Neural cell (in vitro differentiated cells): ENCODE results near the gene GPR152. TPM values are rescaled to one million over a fixed set of nuclear protein-coding genes. Genes with fewer than 3 reads are reported as not detected.
"Not testable (repeated sequence)": the region's sequence is repeated elsewhere in the genome, so short reads cannot be mapped to it uniquely, and the experiment has no call there.

ENCODE experiments used
- H2AFZ ChIP-seq: fragments of 200-600, 300-800 bp; sonication (generic), shearing (Covaris generic); 2 replicates; pipeline ENCODE4 v1.6.0; 2014; ENCODE audit warnings: low read depth, mild to moderate bottlenecking, antibody characterized with exemption, low read length, moderate library complexity
- H3F3A ChIP-seq: fragments of 200-600 bp; shearing (Covaris generic); 2 replicates; pipeline ENCODE4 v1.6.1; 2016; ENCODE audit warnings: mild to moderate bottlenecking, moderate library complexity, mixed read lengths, antibody characterized with exemption, low read length; ENCODE audit not compliant: insufficient read depth, poor library complexity, severe bottlenecking
- H3K27ac ChIP-seq: fragments of 200-600, 300-800 bp; sonication (generic), shearing (Covaris generic); 2 replicates; pipeline ENCODE4 v1.5.1; 2014; ENCODE audit warnings: mild to moderate bottlenecking, low read length, moderate library complexity
- H3K27me3 ChIP-seq: fragments of 300-800, 200-600 bp; sonication (generic), shearing (Covaris generic); 2 replicates; pipeline ENCODE4 v1.6.0; 2014; ENCODE audit warnings: mild to moderate bottlenecking, low read depth, low read length, moderate library complexity; ENCODE audit not compliant: insufficient read depth
- H3K36me3 ChIP-seq: fragments of 300-800, 200-600 bp; sonication (generic), shearing (Covaris generic); 2 replicates; pipeline ENCODE4 v1.5.1; 2014; ENCODE audit warnings: mild to moderate bottlenecking, antibody characterized with exemption, low read length, moderate library complexity; ENCODE audit not compliant: insufficient read depth
- H3K4me2 ChIP-seq: fragments of 300-800, 200-600 bp; sonication (generic), shearing (Covaris generic); 2 replicates; pipeline ENCODE4 v1.6.0; 2014; ENCODE audit warnings: mild to moderate bottlenecking, low read length
- H3K4me3 ChIP-seq: fragments of 300-800, 200-600 bp; sonication (generic), shearing (Covaris generic); 2 replicates; pipeline ENCODE4 v1.5.1; 2014; ENCODE audit warnings: mild to moderate bottlenecking, low read length, moderate library complexity
- H3K79me2 ChIP-seq: fragments of 200-600 bp; shearing (Covaris generic); replicated peaks from 2 replicates; pipeline ENCODE4 v1.6.0; 2014; ENCODE audit warnings: mild to moderate bottlenecking, low read length, moderate library complexity; ENCODE audit not compliant: insufficient read depth
- H3K9ac ChIP-seq: fragments of 300-800, 200-600 bp; sonication (generic), shearing (Covaris generic); 2 replicates; pipeline ENCODE4 v1.6.1; 2016; ENCODE audit warnings: mild to moderate bottlenecking, low read length, mixed read lengths
- H3K9me2 ChIP-seq: fragments of 200-600 bp; shearing (Covaris generic); 2 replicates; pipeline ENCODE4 v1.6.1; 2016; ENCODE audit warnings: mild to moderate bottlenecking, low read length, mixed read lengths; ENCODE audit not compliant: insufficient read depth
- H3K9me3 ChIP-seq: fragments of 200-600, 300-800 bp; sonication (generic), shearing (Covaris generic); 2 replicates; pipeline ENCODE4 v1.6.1; 2016; ENCODE audit warnings: mild to moderate bottlenecking, mixed run types, low read length, moderate library complexity, mixed read lengths
- H4K20me1 ChIP-seq: fragments of 200-600 bp; shearing (Covaris generic); 2 replicates; pipeline ENCODE4 v1.6.1; 2016; ENCODE audit warnings: mild to moderate bottlenecking, mixed run types; ENCODE audit not compliant: insufficient read depth
- CTCF ChIP-seq: fragments of 450-650 bp; IDR thresholded peaks from 2 replicates; pipeline ENCODE4 v1.5.1; 2014; ENCODE audit warnings: antibody characterized with exemption, mild to moderate bottlenecking, moderate library complexity; ENCODE audit not compliant: poor library complexity, severe bottlenecking
- EP300 ChIP-seq: fragments of 450-650 bp; conservative IDR thresholded peaks from 2 replicates; pipeline ENCODE4 v1.6.1; 2014; ENCODE audit warnings: antibody characterized with exemption, mild to moderate bottlenecking, moderate library complexity; ENCODE audit not compliant: poor library complexity, severe bottlenecking
- EZH2 ChIP-seq: fragments of 200-600, 300-800 bp; shearing (Covaris generic), sonication (generic); IDR thresholded peaks from 2 replicates; pipeline ENCODE4 v1.6.1; 2014; ENCODE audit warnings: antibody characterized with exemption, low read length, borderline replicate concordance, mild to moderate bottlenecking; ENCODE audit not compliant: insufficient read depth, poor library complexity, severe bottlenecking
- MXI1 ChIP-seq: fragments of 450-650 bp; conservative IDR thresholded peaks from 2 replicates; pipeline ENCODE4 v1.6.1; 2014; ENCODE audit warnings: antibody characterized with exemption, mild to moderate bottlenecking; ENCODE audit not compliant: poor library complexity, severe bottlenecking
- POLR2AphosphoS5 ChIP-seq: IDR thresholded peaks from 2 replicates; pipeline ENCODE4 v1.6.1; 2012
- RAD21 ChIP-seq: fragments of 450-650 bp; conservative IDR thresholded peaks from 2 replicates; pipeline ENCODE4 v1.6.1; 2014; ENCODE audit warnings: antibody characterized with exemption, mild to moderate bottlenecking, moderate library complexity
- REST ChIP-seq: IDR thresholded peaks from 2 replicates; pipeline ENCODE4 v1.6.1; 2012; ENCODE audit warnings: borderline replicate concordance
- SMC3 ChIP-seq: fragments of 450-650 bp; conservative IDR thresholded peaks from 2 replicates; pipeline ENCODE4 v1.6.1; 2014; ENCODE audit warnings: antibody characterized with exemption, mild to moderate bottlenecking, moderate library complexity; ENCODE audit not compliant: poor library complexity
- TAF1 ChIP-seq: IDR thresholded peaks from 2 replicates; pipeline ENCODE4 v1.6.1; 2012; ENCODE audit warnings: low read depth
- polyA plus RNA-seq: library from polyadenylated mRNA; depleted of rRNA; stranded (reverse); fragments of >200 nt; gene quantifications from 2 replicates; pipeline ENCODE4 v1.2.3, GENCODE V29; 2014

GPR152 gene
- polyA plus RNA-seq, 1 donor from 2014 or later, result not detected

GRCh38 chr11:67429038-67429668 is 23.4 kb downstream of the GPR152 start:
- no peaks in the 10 kb centered on the region for H4K20me1 ChIP-seq
- H3F3A ChIP-seq, result no peaks in the 10 kb centered on the region
- peak overlapping the region; percentile 100 for H3K4me2 ChIP-seq
- H3K4me3 ChIP-seq, result peak overlapping the region; percentile 98
- no peaks in the 10 kb centered on the region for H3K36me3 ChIP-seq
- no peaks in the 10 kb centered on the region for H3K9me2 ChIP-seq
- peak overlapping the region; percentile 84 for H3K27ac ChIP-seq
- TF ChIP-seq POLR2AphosphoS5 (no peak), EP300 (no peak)
- peak overlapping the region; percentile 60 for H2AFZ ChIP-seq
- H3K9ac ChIP-seq, result peak overlapping the region; percentile 97
- H3K79me2 ChIP-seq, result peaks cover 9% of the 10 kb centered on the region
- no peaks in the 10 kb centered on the region for H3K27me3 ChIP-seq
- H3K9me3 ChIP-seq, result no peaks in the 10 kb centered on the region

GRCh38 chr11:67428052-67429001 is 24.2 kb downstream of the GPR152 start, which contains the start of gene RPS6KB2:
TSS of gene RPS6KB2 (plus strand) at chr11:67428494. CDS start at chr11:67428546, 52 bp downstream.
- H3F3A ChIP-seq, result no peaks in the 10 kb centered on the region
- peak within 1 kb of the TSS; percentile 97 for H3K9ac ChIP-seq
- H4K20me1 ChIP-seq, result no peaks in the 10 kb centered on the region
- H3K9me3 ChIP-seq, result no peaks in the 10 kb centered on the region
- peak within 1 kb of the TSS; percentile 84 for H3K27ac ChIP-seq
- peak within 1 kb of the TSS; percentile 91 for H2AFZ ChIP-seq
- peak within 1 kb of the TSS; percentile 98 for H3K4me3 ChIP-seq
- no peaks in the 10 kb centered on the region for H3K36me3 ChIP-seq
- peak within 1 kb of the TSS; percentile 100 for H3K4me2 ChIP-seq
- no peaks in the 10 kb centered on the region for H3K27me3 ChIP-seq
- TF ChIP-seq REST (peak; percentile 60), EZH2 (no peak), RAD21 (peak; percentile 30), MXI1 (peak; percentile 81), CTCF (no peak), TAF1 (peak; percentile 72), SMC3 (no peak), EP300 (peak; percentile 75), POLR2AphosphoS5 (peak; percentile 92)
- peaks cover 9% of the 10 kb centered on the region for H3K79me2 ChIP-seq
- no peaks in the 10 kb centered on the region for H3K9me2 ChIP-seq

- not testable (repeated sequence) for H3K36me3 ChIP-seq, H3K79me2 ChIP-seq, H3K27me3 ChIP-seq, H3F3A ChIP-seq, H4K20me1 ChIP-seq, H3K9me2 ChIP-seq, H3K9me3 ChIP-seq, H3K4me2 ChIP-seq
- Histone ChIP-seq H3K9ac (peak overlapping the region; percentile 97), H3K4me3 (peak overlapping the region; percentile 98), H3K27ac (peak overlapping the region; percentile 84), H2AFZ (peak overlapping the region; percentile 91)
Observed at GRCh38 chr11:67427364-67427859, 25.1 kb downstream of the GPR152 start.
